Suppressor macrophage (primary cell): ENCODE measurements around the gene CDX2.
"Not testable (repeated sequence)": the region's sequence is repeated elsewhere in the genome, so short reads cannot be mapped to it uniquely, and the experiment has no call there.

Source experiments
- DNase-seq, 4 experiments: peaks; one replicate each; pipeline ENCODE4 v3.0.0-alpha.2; 2020 to 2022

The CDX2 gene

GRCh38 chr13:27964741-27965323, 4.3 kb downstream of the CDX2 start:
- DNase-seq = no peak

GRCh38 chr13:27964206-27964605, 4.9 kb downstream of the CDX2 start:
- not testable (repeated sequence) for DNase-seq

- no peak for DNase-seq
Measured at GRCh38 chr13:27963491-27963890, 5.6 kb downstream of the CDX2 start.

GRCh38 chr13:27962982-27963381, 6.1 kb downstream of the CDX2 start:
- no peak for DNase-seq

GRCh38 chr13:27962128-27962841, 6.8 kb downstream of the CDX2 start:
- no peak for DNase-seq

- DNase-seq = no peak
Measured at GRCh38 chr13:27961227-27962085, 7.7 kb downstream of the CDX2 start.

- DNase-seq = peak; percentile 52 to 80 (median 62)
Measured at GRCh38 chr13:27960362-27961226, 8.5 kb downstream of the CDX2 start.

GRCh38 chr13:27959976-27960361, 9.1 kb downstream of the CDX2 start:
- no peak for DNase-seq

- no peak for DNase-seq
Measured at GRCh38 chr13:27956576-27957300, 12.4 kb downstream of the CDX2 start.

GRCh38 chr13:27955014-27955591, 14.0 kb downstream of the CDX2 start:
- DNase-seq = no peak

- DNase-seq = peak in 3 of 4 experiments; percentile 19 to 51 (median 34)
Measured at GRCh38 chr13:27954406-27954851, 14.7 kb downstream of the CDX2 start.

GRCh38 chr13:27953676-27954405, 15.3 kb downstream of the CDX2 start:
- peak; percentile 81 to 93 (median 88) for DNase-seq

GRCh38 chr13:27952876-27953675, 16.0 kb downstream of the CDX2 start:
- DNase-seq = peak in 3 of 4 experiments; percentile 27 to 47 (median 45)

- DNase-seq = no peak
Measured at GRCh38 chr13:27942972-27943371, 26.1 kb downstream of the CDX2 start.

GRCh38 chr13:27933580-27934328, 35.4 kb downstream of the CDX2 start:
- DNase-seq = no peak

- DNase-seq = no peak
Measured at GRCh38 chr13:27933118-27933517, 36.0 kb downstream of the CDX2 start.

- no peak for DNase-seq
Measured at GRCh38 chr13:27929868-27930267, 39.2 kb downstream of the CDX2 start.

- DNase-seq = peak in 1 of 4 experiments; percentile 4
Measured at GRCh38 chr13:27928805-27929753, 40.0 kb downstream of the CDX2 start.
